Erythroblast (primary cell): ENCODE data around the gene EEF1AKMT2.

Experiments used
- DNase-seq, 2 experiments: peaks; one replicate each; lab custom pipeline; 2025; lab: John Stamatoyannopoulos, UW
- GATA1 ChIP-seq: IDR thresholded peaks from 2 replicates; pipeline ENCODE4 v1.6.1; 2011; ENCODE audit warnings: low read depth, mild to moderate bottlenecking, control low read depth, low read length, moderate library complexity
- POLR2A ChIP-seq: IDR thresholded peaks from 2 replicates; pipeline ENCODE4 v1.6.1; 2011; ENCODE audit warnings: mild to moderate bottlenecking, low read length

Gene EEF1AKMT2

GRCh38 chr10:124725791-124726190, 65.9 kb downstream of the EEF1AKMT2 start:
- TF ChIP-seq POLR2A = no peak
- TF ChIP-seq GATA1 = no peak

GRCh38 chr10:124725171-124725631, 66.5 kb downstream of the EEF1AKMT2 start:
- no peak for TF ChIP-seq GATA1
- no peak for TF ChIP-seq POLR2A
- no peak for DNase-seq

More at GRCh38 chr10:124725791-124726190, 65.9 kb downstream of the EEF1AKMT2 start:
- no peak for DNase-seq

- no peak for DNase-seq
- TF ChIP-seq POLR2A = no peak
- no peak for TF ChIP-seq GATA1
Observed at GRCh38 chr10:124724279-124725027, 67.2 kb downstream of the EEF1AKMT2 start.

- no peak for DNase-seq
- TF ChIP-seq GATA1 = no peak
- TF ChIP-seq POLR2A = no peak
Observed at GRCh38 chr10:124723826-124724225, 67.9 kb downstream of the EEF1AKMT2 start.

GRCh38 chr10:124722798-124723783, 68.6 kb downstream of the EEF1AKMT2 start:
- TF ChIP-seq GATA1 (no peak), POLR2A (no peak)
- DNase-seq = peak; percentile 58 to 63

GRCh38 chr10:124721330-124722045, 70.2 kb downstream of the EEF1AKMT2 start:
- no peak for TF ChIP-seq POLR2A
- no peak for TF ChIP-seq GATA1
- DNase-seq = peak; percentile 73 to 75

- TF ChIP-seq GATA1 = no peak
- TF ChIP-seq POLR2A = no peak
- peak; percentile 86 to 90 for DNase-seq
Observed at GRCh38 chr10:124719213-124719851, 72.4 kb downstream of the EEF1AKMT2 start.

- TF ChIP-seq GATA1 (peak; percentile 96), POLR2A (peak; percentile 68)
Observed at GRCh38 chr10:124717911-124718741, 73.6 kb downstream of the EEF1AKMT2 start.

GRCh38 chr10:124717041-124717757, 74.5 kb downstream of the EEF1AKMT2 start:
- TF ChIP-seq GATA1 (no peak), POLR2A (no peak)
- DNase-seq = peak; percentile 67 to 77

More at GRCh38 chr10:124717911-124718741, 73.6 kb downstream of the EEF1AKMT2 start:
- peak; percentile 97 to 100 for DNase-seq

GRCh38 chr10:124716369-124716768, 75.3 kb downstream of the EEF1AKMT2 start:
- TF ChIP-seq POLR2A = no peak
- no peak for TF ChIP-seq GATA1
- peak in 1 of 2 experiments; percentile 61 for DNase-seq

- TF ChIP-seq GATA1 (no peak), POLR2A (no peak)
- peak; percentile 51 to 61 for DNase-seq
Observed at GRCh38 chr10:124715439-124715838, 76.2 kb downstream of the EEF1AKMT2 start.

GRCh38 chr10:124713679-124714255, 77.9 kb downstream of the EEF1AKMT2 start:
- DNase-seq = no peak
- TF ChIP-seq POLR2A = no peak
- no peak for TF ChIP-seq GATA1
